Measurements from ENCODE around the gene MGST2. TPM values are rescaled to one million over a fixed set of nuclear protein-coding genes. Genes with fewer than 3 reads are reported as not detected.

MGST2 gene
- total and polyA plus RNA-seq, 10 of the 15 experiments (the other 5 are each of a cell fraction or from before 2014, with no cell fraction given) = 19.0 to 50.1 (median 30.6) TPM

DNA sequence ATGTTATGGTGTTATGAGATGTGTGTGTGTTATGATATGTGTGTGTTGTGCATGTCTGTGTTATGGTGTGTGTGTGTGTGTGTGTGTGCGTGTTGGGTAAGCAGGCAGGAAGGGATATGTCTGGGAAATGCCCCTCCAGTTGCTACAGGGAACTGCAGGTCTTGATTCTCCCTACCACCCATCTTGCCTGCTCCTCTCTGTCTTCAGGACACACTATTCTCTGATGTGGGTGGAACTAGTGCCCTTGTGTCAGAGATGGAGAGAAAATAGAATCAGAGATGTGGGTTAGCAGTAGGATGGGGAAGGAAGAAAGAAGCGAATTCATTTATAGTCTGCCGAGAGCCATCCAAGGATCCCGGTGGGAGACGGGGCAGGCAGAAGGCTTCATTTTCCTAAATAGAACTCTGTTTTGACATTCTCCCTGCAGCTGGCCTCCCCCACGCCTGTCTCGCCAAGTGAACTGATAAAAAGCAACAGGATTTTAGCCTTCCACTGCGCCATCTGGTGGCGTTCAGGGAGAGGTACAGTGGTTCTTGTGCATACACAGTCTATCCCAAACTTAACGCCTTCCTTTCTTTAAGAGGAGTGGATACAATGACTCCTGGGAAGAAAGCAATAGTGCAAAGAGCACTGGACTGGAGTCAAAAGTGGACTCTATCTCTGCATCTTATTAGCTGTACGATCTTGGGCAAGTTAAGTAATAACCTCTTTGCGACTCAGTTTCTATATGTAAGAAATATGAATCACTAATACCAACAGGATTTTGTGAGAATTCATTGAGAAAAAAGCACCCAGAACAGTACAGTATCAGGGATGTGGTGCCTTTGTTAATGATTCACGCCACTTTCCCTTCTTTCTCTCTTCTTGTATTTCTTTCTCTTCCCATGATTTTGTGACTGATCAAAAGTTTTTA, 14.1 kb upstream of the MGST2 start:
- WGBS (ENCODE audit: insufficient coverage, insufficient replicate concordance, low lambda C conversion rate, missing lambda C conversion rate) = 10% methylated on average over 13 of the region's 13 CpGs
- ChIA-PET RAD21 (ENCODE audit: unreplicated experiment) (interaction anchor here (0.9 to 1.3 kb wide), 2 partner anchors 14 to 47 kb away, joined by 3 to 4 read pairs; partner anchors contain the start of gene MGST2), CTCF (interaction anchor here (0.6 to 6.3 kb wide), 16 partner anchors 8 to 620 kb away, joined by 3 to 57 read pairs (median 4); partner anchors contain the start of gene MGST2), POLR2A (no interaction called here), SMC1A (ENCODE audit: uncharacterized antibody, unreplicated experiment) (interaction anchor here (1.0 to 3.8 kb wide), 3 partner anchors 21 to 107 kb away, joined by 3 to 22 read pairs (median 3); no protein-coding TSS in a partner anchor)
- BruUV-seq (replicated peaks) = no TSS peak
- no peaks in the 10 kb centered on the region for H3K36me3 ChIP-seq (ENCODE audit: control insufficient read depth in 2 of 2, insufficient read depth in 2 of 2, low read length in 1 of 2)
- H3K9me3 ChIP-seq (replicated peaks; ENCODE audit: control insufficient read depth, insufficient read depth, low read length) = no peaks in the 10 kb centered on the region
- no peaks in the 10 kb centered on the region for H3K4me1 ChIP-seq (ENCODE audit: control insufficient read depth, insufficient read depth, low read length)
- no peak for DNase-seq (ENCODE audit: low read depth, low spot score)
- in situ Hi-C loops (cut with MboI) (no loop called here), intact Hi-C loops (cut with micrococcal nuclease; ENCODE audit: unreplicated experiment) (loop anchor here (1.0 to 10.0 kb wide), 3 partner anchors 48 to 235 kb away; no protein-coding TSS in a partner anchor)
- 0 out of 4 replicates have a peak, but pooled peaks cover 0 to 3% of the 10 kb centered on the region in 2 experiments for H3K27me3 ChIP-seq (replicated peaks in 1 of 2; ENCODE audit: control insufficient read depth in 2 of 2, insufficient read depth in 2 of 2, low read length in 1 of 2)
- no peak overlapping the region for H3K27ac ChIP-seq (ENCODE audit: control insufficient read depth, insufficient read depth)
- H3K4me2 ChIP-seq (ENCODE audit: control insufficient read depth, insufficient read depth) = no peak overlapping the region
- no peak for TF ChIP-seq BACH1 (IDR thresholded peaks at IDR 0.05; ENCODE audit: borderline replicate concordance)
- TF ChIP-seq RAD21 (IDR thresholded peaks at IDR 0.05; ENCODE audit: insufficient read depth, low read depth, low read length) = peak; percentile 74
- TF ChIP-seq GABPA (IDR thresholded peaks at IDR 0.05; ENCODE audit: low read depth) = no peak
- TF ChIP-seq, protein P1, sequence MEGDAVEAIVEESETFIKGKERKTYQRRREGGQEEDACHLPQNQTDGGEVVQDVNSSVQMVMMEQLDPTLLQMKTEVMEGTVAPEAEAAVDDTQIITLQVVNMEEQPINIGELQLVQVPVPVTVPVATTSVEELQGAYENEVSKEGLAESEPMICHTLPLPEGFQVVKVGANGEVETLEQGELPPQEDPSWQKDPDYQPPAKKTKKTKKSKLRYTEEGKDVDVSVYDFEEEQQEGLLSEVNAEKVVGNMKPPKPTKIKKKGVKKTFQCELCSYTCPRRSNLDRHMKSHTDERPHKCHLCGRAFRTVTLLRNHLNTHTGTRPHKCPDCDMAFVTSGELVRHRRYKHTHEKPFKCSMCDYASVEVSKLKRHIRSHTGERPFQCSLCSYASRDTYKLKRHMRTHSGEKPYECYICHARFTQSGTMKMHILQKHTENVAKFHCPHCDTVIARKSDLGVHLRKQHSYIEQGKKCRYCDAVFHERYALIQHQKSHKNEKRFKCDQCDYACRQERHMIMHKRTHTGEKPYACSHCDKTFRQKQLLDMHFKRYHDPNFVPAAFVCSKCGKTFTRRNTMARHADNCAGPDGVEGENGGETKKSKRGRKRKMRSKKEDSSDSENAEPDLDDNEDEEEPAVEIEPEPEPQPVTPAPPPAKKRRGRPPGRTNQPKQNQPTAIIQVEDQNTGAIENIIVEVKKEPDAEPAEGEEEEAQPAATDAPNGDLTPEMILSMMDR (IDR thresholded peaks at IDR 0.05 in 2 of 3, conservative IDR thresholded peaks at IDR 0.05 in 1 of 3; ENCODE audit: control insufficient read depth in 2 of 3, extremely low read depth in 1 of 3, insufficient read depth in 1 of 3, low read depth in 3 of 3, low read length in 3 of 3) = peak; percentile 89 to 92 (median 89)
- peak; percentile 86 for TF ChIP-seq SMC3 (IDR thresholded peaks at IDR 0.05; ENCODE audit: borderline replicate concordance, low read length)
- no peaks in the 10 kb centered on the region; the same call in 1 of the 2 replicates for H4K20me1 ChIP-seq (ENCODE audit: control insufficient read depth, insufficient read depth)
- peak; percentile 93 for FAIRE-seq
- H3K79me2 ChIP-seq (ENCODE audit: control insufficient read depth, insufficient read depth, low read length) = no peaks in the 10 kb centered on the region
- peak; percentile 89 for ATAC-seq
- H2AFZ ChIP-seq (ENCODE audit: control insufficient read depth, low read depth, low read length) = no peak overlapping the region
- H3K9ac ChIP-seq (ENCODE audit: control insufficient read depth, insufficient read depth, low read length) = no peak overlapping the region
- H3K4me3 ChIP-seq = no peak overlapping the region
